ENCODE data around the gene TERB2. TPM values are rescaled to one million over a fixed set of nuclear protein-coding genes. Genes with fewer than 3 reads are reported as not detected.
"Not testable (repeated sequence)": the region's sequence is repeated elsewhere in the genome, so short reads cannot be mapped to it uniquely, and the experiment has no call there.

TERB2 gene
- total and polyA plus RNA-seq, 8 donors, result not detected

DNA sequence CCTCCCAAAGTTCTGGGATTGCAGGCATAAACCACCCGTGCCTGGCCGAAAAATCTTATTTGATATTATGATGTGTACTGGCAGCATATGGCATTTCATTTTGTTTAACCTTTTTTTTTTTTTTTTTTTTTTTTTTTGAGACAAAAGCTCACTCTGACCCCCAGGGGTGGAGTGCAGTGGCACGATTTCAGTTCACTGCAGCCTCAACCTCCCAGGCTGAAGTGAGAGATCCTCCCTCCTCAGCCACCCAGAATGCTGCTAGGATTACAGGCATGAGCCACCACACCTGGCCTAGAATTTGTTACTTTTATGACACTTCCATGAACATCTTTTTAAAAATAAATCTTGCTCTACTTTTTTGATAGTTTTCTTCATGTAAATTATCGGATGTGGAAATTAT lies 12.0 kb downstream of the TERB2 start:
- intact Hi-C loops (cut with DNase I), result no loop called here
- TF ChIP-seq, protein P1, sequence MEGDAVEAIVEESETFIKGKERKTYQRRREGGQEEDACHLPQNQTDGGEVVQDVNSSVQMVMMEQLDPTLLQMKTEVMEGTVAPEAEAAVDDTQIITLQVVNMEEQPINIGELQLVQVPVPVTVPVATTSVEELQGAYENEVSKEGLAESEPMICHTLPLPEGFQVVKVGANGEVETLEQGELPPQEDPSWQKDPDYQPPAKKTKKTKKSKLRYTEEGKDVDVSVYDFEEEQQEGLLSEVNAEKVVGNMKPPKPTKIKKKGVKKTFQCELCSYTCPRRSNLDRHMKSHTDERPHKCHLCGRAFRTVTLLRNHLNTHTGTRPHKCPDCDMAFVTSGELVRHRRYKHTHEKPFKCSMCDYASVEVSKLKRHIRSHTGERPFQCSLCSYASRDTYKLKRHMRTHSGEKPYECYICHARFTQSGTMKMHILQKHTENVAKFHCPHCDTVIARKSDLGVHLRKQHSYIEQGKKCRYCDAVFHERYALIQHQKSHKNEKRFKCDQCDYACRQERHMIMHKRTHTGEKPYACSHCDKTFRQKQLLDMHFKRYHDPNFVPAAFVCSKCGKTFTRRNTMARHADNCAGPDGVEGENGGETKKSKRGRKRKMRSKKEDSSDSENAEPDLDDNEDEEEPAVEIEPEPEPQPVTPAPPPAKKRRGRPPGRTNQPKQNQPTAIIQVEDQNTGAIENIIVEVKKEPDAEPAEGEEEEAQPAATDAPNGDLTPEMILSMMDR (IDR thresholded peaks at IDR 0.05), result no peak
- H3K36me3 ChIP-seq, result no peaks in the 10 kb centered on the region
- ATAC-seq (no peak), DNase-seq (no peak)
- no peak overlapping the region for H3K27ac ChIP-seq
- H3K27me3 ChIP-seq, result no peaks in the 10 kb centered on the region
- H3K4me3 ChIP-seq, result no peak overlapping the region
- no peaks in the 10 kb centered on the region for H3K9me3 ChIP-seq
- no peaks in the 10 kb centered on the region for H3K4me1 ChIP-seq

DNA sequence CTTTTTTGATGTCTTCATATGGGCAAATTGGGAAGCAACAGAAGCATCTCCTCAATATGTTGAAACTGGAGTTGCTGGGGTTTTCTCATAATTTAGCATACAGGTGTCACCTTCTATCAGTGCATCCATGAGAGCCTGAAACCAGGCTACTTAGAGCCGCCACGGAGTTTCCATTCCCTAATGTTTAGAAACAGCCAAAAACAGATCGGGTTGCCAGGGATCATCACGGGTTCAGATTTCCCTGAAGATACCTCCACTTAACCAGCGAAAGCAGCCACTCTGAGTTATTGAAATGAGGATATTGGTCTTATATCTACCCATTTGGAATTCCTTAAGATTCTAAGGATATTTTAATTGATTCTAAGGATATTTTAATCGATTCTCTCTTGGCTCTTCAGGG lies 14.5 kb downstream of the TERB2 start:
- ATAC-seq (no peak), DNase-seq (no peak)
- intact Hi-C loops (cut with DNase I), result no loop called here
- Histone ChIP-seq H3K4me3 (no peak overlapping the region), H3K27me3 (no peaks in the 10 kb centered on the region), H3K36me3 (no peaks in the 10 kb centered on the region), H3K27ac (no peak overlapping the region), H3K4me1 (no peaks in the 10 kb centered on the region), H3K9me3 (no peaks in the 10 kb centered on the region)
- TF ChIP-seq, protein P1 (IDR thresholded peaks at IDR 0.05), result no peak

DNA sequence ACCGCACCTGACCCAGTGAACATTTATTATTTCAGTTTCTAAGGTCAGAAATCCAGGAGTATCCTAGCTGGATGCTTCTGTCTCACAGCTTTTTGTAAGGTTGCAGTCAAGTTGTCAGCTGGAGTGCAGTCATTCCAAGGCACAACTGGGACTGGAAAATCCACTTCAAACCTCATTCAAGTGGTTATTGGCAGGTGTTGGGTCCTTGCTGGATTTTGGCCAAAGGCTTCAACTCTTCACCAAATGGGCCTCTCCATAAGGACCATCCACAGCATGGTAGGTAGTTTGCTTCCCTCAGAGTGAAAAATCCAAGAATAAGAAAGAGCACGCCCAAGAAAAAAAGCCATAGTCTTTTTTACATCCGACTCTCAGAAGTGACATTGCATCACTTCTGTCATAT lies 19.7 kb downstream of the TERB2 start:
- peak; percentile 79 for ATAC-seq
- DNase-seq; H3K4me1 ChIP-seq; H3K4me3 ChIP-seq; H3K9me3 ChIP-seq; H3K27ac ChIP-seq; intact Hi-C loops (cut with DNase I); H3K36me3 ChIP-seq; H3K27me3 ChIP-seq: not testable (repeated sequence)

DNA sequence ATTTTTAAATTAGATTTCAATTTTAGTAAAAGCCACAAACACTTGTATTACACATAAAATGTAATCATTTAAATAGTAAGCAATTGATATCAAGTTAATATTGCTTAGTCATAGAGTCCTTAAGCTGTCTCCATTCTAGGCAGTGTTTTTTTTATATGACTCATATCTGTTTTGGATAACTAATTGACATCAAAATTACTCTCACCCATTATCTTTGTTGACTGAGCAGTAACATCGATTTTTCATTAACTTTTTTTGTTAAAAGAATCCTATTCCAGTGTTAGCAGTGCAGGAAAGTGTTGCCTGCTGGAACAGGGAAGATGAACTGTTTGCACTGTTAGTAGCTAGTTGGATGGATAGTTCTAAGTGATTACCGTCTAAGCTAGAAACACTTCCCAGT lies 21.3 kb downstream of the TERB2 start:
- H3K9me3 ChIP-seq; H3K4me1 ChIP-seq; H3K27me3 ChIP-seq; H3K27ac ChIP-seq; DNase-seq; ATAC-seq; H3K36me3 ChIP-seq; H3K4me3 ChIP-seq; intact Hi-C loops (cut with DNase I): not testable (repeated sequence)

GRCh38 chr15:44979617-44980339 lies 23.3 kb downstream of the TERB2 start:
- DNase-seq; intact Hi-C loops (cut with DNase I); ATAC-seq: not testable (repeated sequence)

DNA sequence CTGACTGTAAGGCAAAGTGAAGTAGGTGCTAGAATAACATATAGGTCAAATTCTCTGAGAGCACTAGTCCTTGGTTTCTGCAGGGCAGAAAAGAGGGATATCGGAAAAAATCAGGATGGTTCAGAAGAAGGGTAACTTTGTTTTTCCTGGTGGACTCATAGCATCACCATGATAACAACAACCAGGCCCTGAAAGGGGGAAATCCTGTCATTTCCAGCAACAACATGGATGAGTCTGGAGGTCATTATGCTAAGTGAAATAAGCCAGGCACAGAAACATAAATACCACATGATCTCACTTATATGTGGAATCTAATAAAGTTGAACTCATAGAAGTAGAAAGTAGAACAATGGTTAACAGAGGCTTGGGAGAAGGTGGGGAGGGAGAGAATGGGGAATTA lies 27.7 kb downstream of the TERB2 start:
- H3K27me3 ChIP-seq; H3K27ac ChIP-seq; ATAC-seq; H3K4me1 ChIP-seq; H3K4me3 ChIP-seq; H3K36me3 ChIP-seq; intact Hi-C loops (cut with DNase I); DNase-seq; H3K9me3 ChIP-seq: not testable (repeated sequence)

More at GRCh38 chr15:44979617-44980339, 23.3 kb downstream of the TERB2 start:
- H3K36me3 ChIP-seq, H3K27ac ChIP-seq, H3K9me3 ChIP-seq, H3K27me3 ChIP-seq, H3K4me3 ChIP-seq, H3K4me1 ChIP-seq: not testable (repeated sequence)

- ATAC-seq, result not testable (repeated sequence)
Measured at GRCh38 chr15:44986346-44987055, 30.0 kb downstream of the TERB2 start.

DNA sequence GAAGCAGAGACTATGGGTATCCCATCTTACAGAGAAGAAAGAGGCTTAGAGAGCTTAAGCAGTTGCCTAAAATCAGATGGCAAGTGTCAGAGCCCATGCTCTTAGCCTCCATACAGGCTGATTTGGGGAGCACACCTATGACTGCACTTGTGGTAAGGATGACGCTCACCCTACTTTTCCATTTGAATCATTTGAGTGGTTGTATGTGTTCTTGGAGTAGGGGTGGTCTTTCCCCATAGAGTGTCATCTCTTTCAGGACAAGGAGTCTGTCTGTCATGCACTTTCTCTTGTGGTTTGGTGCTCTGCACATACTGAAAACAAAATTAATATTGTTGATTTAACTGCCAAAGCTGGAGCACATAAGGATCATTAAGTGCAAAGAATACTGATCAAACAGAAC lies 31.2 kb downstream of the TERB2 start:
- H3K4me3 ChIP-seq; H3K36me3 ChIP-seq; H3K27me3 ChIP-seq; ATAC-seq; H3K27ac ChIP-seq; H3K9me3 ChIP-seq; DNase-seq; H3K4me1 ChIP-seq; intact Hi-C loops (cut with DNase I): not testable (repeated sequence)

More at GRCh38 chr15:44986346-44987055, 30.0 kb downstream of the TERB2 start:
- H3K27ac ChIP-seq; H3K4me1 ChIP-seq; H3K36me3 ChIP-seq; H3K27me3 ChIP-seq; H3K9me3 ChIP-seq; intact Hi-C loops (cut with DNase I); DNase-seq; H3K4me3 ChIP-seq: not testable (repeated sequence)

DNA sequence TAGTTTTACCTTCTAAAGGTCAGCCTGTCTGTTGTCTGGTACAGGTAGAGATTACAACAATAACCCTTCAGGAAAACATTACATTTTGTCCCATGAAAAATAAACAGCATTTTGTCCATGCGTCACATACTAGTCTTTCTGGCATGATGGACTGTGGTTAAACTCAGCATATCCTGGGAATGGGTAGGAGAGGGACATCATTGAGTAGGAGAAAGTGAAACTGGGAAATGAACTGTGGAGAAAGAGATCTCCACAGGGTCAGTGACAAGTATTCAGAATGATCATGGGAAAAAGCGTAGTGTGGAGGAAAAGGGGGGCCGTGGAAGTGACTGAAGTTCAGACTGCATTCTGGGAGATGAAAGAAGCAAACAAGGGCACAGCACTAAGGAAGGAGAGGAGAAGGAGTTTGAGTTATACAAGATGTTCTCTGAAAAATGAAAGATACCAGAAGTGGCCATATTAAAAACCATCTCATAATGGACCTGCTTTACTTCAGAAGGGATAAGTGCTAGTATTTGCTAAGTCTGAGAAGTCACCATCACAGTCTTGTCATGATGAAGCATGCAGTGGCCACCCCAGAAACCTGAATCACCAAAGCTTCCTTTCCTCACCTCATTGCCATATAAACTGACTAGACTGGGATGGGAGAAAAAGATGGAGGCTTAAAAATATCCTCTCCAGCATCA lies 31.8 kb downstream of the TERB2 start:
- H3K27me3 ChIP-seq; H3K27ac ChIP-seq; H3K36me3 ChIP-seq; ATAC-seq; H3K9me3 ChIP-seq; H3K4me3 ChIP-seq; DNase-seq; intact Hi-C loops (cut with DNase I); H3K4me1 ChIP-seq: not testable (repeated sequence)

DNA sequence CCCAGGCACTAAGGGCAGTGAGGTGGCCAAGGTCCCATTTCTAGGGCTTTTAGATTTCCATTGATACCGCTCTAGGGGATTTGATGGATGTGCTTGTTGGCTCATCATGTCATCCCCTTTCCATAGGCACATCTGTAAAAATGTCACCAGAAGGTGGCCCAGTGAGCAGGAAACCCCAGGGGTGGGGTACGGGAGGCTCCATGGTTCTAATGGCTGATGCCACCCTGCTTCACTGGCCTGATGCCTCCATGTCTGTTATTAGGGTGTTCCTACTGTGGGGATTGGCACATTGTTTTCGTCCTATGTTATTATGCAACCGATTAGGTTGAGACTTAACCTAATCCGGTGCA lies 32.4 kb downstream of the TERB2 start:
- H3K9me3 ChIP-seq; DNase-seq; H3K36me3 ChIP-seq; intact Hi-C loops (cut with DNase I); H3K27me3 ChIP-seq; ATAC-seq; H3K4me1 ChIP-seq; H3K27ac ChIP-seq; H3K4me3 ChIP-seq: not testable (repeated sequence)

DNA sequence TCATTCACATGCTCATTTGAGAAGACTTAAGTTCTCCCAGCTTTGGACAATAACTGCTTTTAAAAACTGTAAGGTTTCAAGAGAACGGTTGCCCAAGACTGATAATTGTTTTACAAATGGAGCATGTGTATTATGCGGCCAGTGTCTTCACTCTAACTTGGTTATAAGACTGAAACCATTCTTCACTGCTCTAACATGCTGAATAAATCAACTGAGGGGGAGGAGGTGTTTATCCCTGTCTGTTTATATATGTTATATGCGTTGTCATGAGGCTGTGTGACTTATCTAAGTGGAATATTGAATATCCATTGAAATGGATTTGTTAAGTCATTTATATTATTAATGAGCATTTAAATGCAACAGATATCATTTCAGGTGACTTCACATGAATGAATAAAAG lies 41.1 kb downstream of the TERB2 start:
- H3K4me1 ChIP-seq; H3K36me3 ChIP-seq; H3K27me3 ChIP-seq; H3K27ac ChIP-seq; ATAC-seq; H3K9me3 ChIP-seq; intact Hi-C loops (cut with DNase I); DNase-seq; H3K4me3 ChIP-seq: not testable (repeated sequence)

Measured in left lung (tissue), 10 donors.